Osteoblast (primary cell): Measurements from ENCODE around the gene DNAJC11. TPM values are rescaled to one million over a fixed set of nuclear protein-coding genes. Genes with fewer than 3 reads are reported as not detected.
"Not testable (repeated sequence)": the region's sequence is repeated elsewhere in the genome, so short reads cannot be mapped to it uniquely, and the experiment has no call there.

Experiments used
- DNase-seq: peaks from one replicate; pipeline ENCODE4 v3.0.0; 2011; ENCODE audit warnings: low spot score, mixed read lengths; ENCODE audit not compliant: insufficient read length; ENCODE audit errors: missing footprints
- H2AFZ ChIP-seq: 2 replicates; pipeline ENCODE4 v1.6.0; 2011; ENCODE audit warnings: mild to moderate bottlenecking, low read length
- H3K27ac ChIP-seq: 2 replicates; pipeline ENCODE4 v1.5.1; 2011; ENCODE audit warnings: mild to moderate bottlenecking, low read depth, low read length, moderate library complexity
- H3K27me3 ChIP-seq: 2 replicates; pipeline ENCODE4 v1.6.0; 2012; ENCODE audit warnings: mild to moderate bottlenecking, control low read depth, inconsistent platforms, low read length, moderate library complexity; ENCODE audit not compliant: insufficient read depth
- H3K36me3 ChIP-seq: 2 replicates; pipeline ENCODE4 v1.5.1; 2011; ENCODE audit warnings: mild to moderate bottlenecking, low read length, control low read depth, moderate library complexity; ENCODE audit not compliant: insufficient read depth
- H3K4me1 ChIP-seq: 2 replicates; pipeline ENCODE4 v1.5.1; 2011; ENCODE audit warnings: mild to moderate bottlenecking, low read length, control low read depth, moderate library complexity; ENCODE audit not compliant: insufficient read depth
- H3K4me2 ChIP-seq: 2 replicates; pipeline ENCODE4 v1.6.0; 2011; ENCODE audit warnings: mild to moderate bottlenecking, low read length; ENCODE audit not compliant: insufficient read depth
- H3K4me3 ChIP-seq: fragments of 200-600 bp; sonication (generic); 3 replicates; pipeline ENCODE4 v1.5.1; 2012; ENCODE audit warnings: mild to moderate bottlenecking, low read length, inconsistent platforms; ENCODE audit not compliant: insufficient read depth
- H3K79me2 ChIP-seq: 2 replicates; pipeline ENCODE4 v1.6.0; 2012; ENCODE audit warnings: mild to moderate bottlenecking, low read length, control low read depth, inconsistent platforms; ENCODE audit not compliant: insufficient read depth
- H3K9me3 ChIP-seq: 2 replicates; pipeline ENCODE4 v1.5.1; 2011; ENCODE audit warnings: low read depth, low read length, control low read depth
- H4K20me1 ChIP-seq: 2 replicates; pipeline ENCODE4 v1.6.0; 2012; ENCODE audit warnings: mild to moderate bottlenecking, low read length, control low read depth; ENCODE audit not compliant: insufficient read depth
- CTCF ChIP-seq: IDR thresholded peaks from 2 replicates; pipeline ENCODE4 v1.5.1; 2011; ENCODE audit warnings: mild to moderate bottlenecking, low read depth, low read length, moderate library complexity; ENCODE audit errors: extremely low read depth
- total RNA-seq: library from RNA; depleted of rRNA; stranded (reverse); fragments of >200 nt; gene quantifications from 2 replicates; pipeline ENCODE4 v1.2.3, GENCODE V29; 2012

The DNAJC11 gene
- total RNA-seq, 1 donor, result 26.8 TPM

- peaks cover 10% of the 10 kb centered on the region for H3K4me1 ChIP-seq
- no peak overlapping the region for H3K4me3 ChIP-seq
- peaks cover 14% of the 10 kb centered on the region for H3K27me3 ChIP-seq
- TF ChIP-seq CTCF, result no peak
- no peak overlapping the region for H3K27ac ChIP-seq
- no peak overlapping the region for H3K4me2 ChIP-seq
- H3K79me2 ChIP-seq, result peaks cover 19% of the 10 kb centered on the region
- no peaks in the 10 kb centered on the region for H3K36me3 ChIP-seq
- H3K9me3 ChIP-seq, result no peaks in the 10 kb centered on the region
- H4K20me1 ChIP-seq, result peaks cover 4% of the 10 kb centered on the region
- H2AFZ ChIP-seq, result no peak overlapping the region
- no peak for DNase-seq
Observed at GRCh38 chr1:6704746-6705145, 3.1 kb upstream of the DNAJC11 start.

- no peak overlapping the region for H3K4me2 ChIP-seq
- TF ChIP-seq CTCF, result no peak
- H2AFZ ChIP-seq, result peak overlapping the region; percentile 6
- no peak overlapping the region for H3K27ac ChIP-seq
- H3K36me3 ChIP-seq, result peaks cover 3% of the 10 kb centered on the region
- H3K27me3 ChIP-seq, result peaks cover 8% of the 10 kb centered on the region
- H4K20me1 ChIP-seq, result peaks cover 4% of the 10 kb centered on the region
- H3K4me3 ChIP-seq, result no peak overlapping the region
- peak; percentile 34 for DNase-seq
- peaks cover 35% of the 10 kb centered on the region for H3K79me2 ChIP-seq
- peaks cover 10% of the 10 kb centered on the region for H3K4me1 ChIP-seq
- no peaks in the 10 kb centered on the region for H3K9me3 ChIP-seq
Observed at GRCh38 chr1:6703016-6703415, 1.4 kb upstream of the DNAJC11 start.

GRCh38 chr1:6700853-6701436 is 671 bp downstream of the DNAJC11 start:
- Histone ChIP-seq H3K4me3 (peak overlapping the region; percentile 91), H3K4me1 (peaks cover 10% of the 10 kb centered on the region), H4K20me1 (peaks cover 4% of the 10 kb centered on the region), H2AFZ (peak overlapping the region; percentile 45), H3K4me2 (peak overlapping the region; percentile 92), H3K79me2 (peaks cover 48% of the 10 kb centered on the region), H3K9me3 (no peaks in the 10 kb centered on the region), H3K36me3 (peaks cover 3% of the 10 kb centered on the region), H3K27me3 (no peaks in the 10 kb centered on the region), H3K27ac (peak overlapping the region; percentile 78)
- peak; percentile 70 for DNase-seq
- no peak for TF ChIP-seq CTCF

- not testable (repeated sequence) for H3K36me3 ChIP-seq, H2AFZ ChIP-seq, H3K27ac ChIP-seq, H3K4me3 ChIP-seq, DNase-seq, H3K9me3 ChIP-seq, H4K20me1 ChIP-seq, H3K27me3 ChIP-seq
- Histone ChIP-seq H3K79me2 (peaks cover 51% of the 10 kb centered on the region), H3K4me2 (peak overlapping the region; percentile 92), H3K4me1 (peaks cover 10% of the 10 kb centered on the region)
Observed at GRCh38 chr1:6699915-6700314, 1.7 kb downstream of the DNAJC11 start.
